HL-60 (cell line): ENCODE measurements around the gene LRRC52.

Experiments used
- DNase-seq, 2 experiments: peaks; one replicate each; pipeline ENCODE4 v3.0.0-alpha.2; 2010 to 2020; ENCODE audit warnings: low read depth in 1 of 2, low spot score in 1 of 2
- H3K27ac ChIP-seq: fragments of 250-450 bp; sonication (Bioruptor Pico); replicated peaks from 2 replicates; pipeline ENCODE4 v1.5.1; 2020; ENCODE audit warnings: mild to moderate bottlenecking, moderate library complexity
- H3K27me3 ChIP-seq: fragments of 250-450 bp; sonication (Bioruptor Pico); 2 replicates; pipeline ENCODE4 v1.5.1; 2021; ENCODE audit warnings: mild to moderate bottlenecking, moderate library complexity; ENCODE audit not compliant: insufficient read depth, poor library complexity, severe bottlenecking
- H3K4me3 ChIP-seq: replicated peaks from 2 replicates; pipeline ENCODE4 v1.5.1; 2011; ENCODE audit warnings: mild to moderate bottlenecking, control low read depth, low read length; ENCODE audit not compliant: insufficient read depth
- CTCF ChIP-seq: IDR thresholded peaks from one replicate; pipeline ENCODE4 v1.5.1; 2011; ENCODE audit warnings: low read length, control low read depth, inconsistent platforms; ENCODE audit not compliant: insufficient read depth
- GABPA ChIP-seq: IDR thresholded peaks from 2 replicates; pipeline ENCODE4 v1.6.1; 2012; ENCODE audit warnings: low read depth
- POLR2AphosphoS5 ChIP-seq: IDR thresholded peaks from 2 replicates; pipeline ENCODE4 v1.6.1; 2012; ENCODE audit warnings: low read depth
- REST ChIP-seq: IDR thresholded peaks from 2 replicates; pipeline ENCODE4 v1.6.1; 2012; ENCODE audit warnings: low read depth; ENCODE audit not compliant: insufficient replicate concordance
- SPI1 ChIP-seq: IDR thresholded peaks from 2 replicates; pipeline ENCODE4 v1.6.1; 2012; ENCODE audit warnings: low read depth, mild to moderate bottlenecking, borderline replicate concordance

Gene LRRC52

GRCh38 chr1:165496501-165496900, 47.3 kb upstream of the LRRC52 start:
- no peak for DNase-seq
- H3K27ac ChIP-seq: no peak overlapping the region
- H3K4me3 ChIP-seq: no peak overlapping the region
- peaks cover 4% of the 10 kb centered on the region for H3K27me3 ChIP-seq
- TF ChIP-seq SPI1: no peak
- TF ChIP-seq GABPA: no peak

GRCh38 chr1:165497069-165498013, 46.5 kb upstream of the LRRC52 start:
- DNase-seq: no peak
- TF ChIP-seq REST: no peak
- no peak for TF ChIP-seq POLR2AphosphoS5
- no peak for TF ChIP-seq SPI1
- TF ChIP-seq CTCF: no peak
- H3K4me3 ChIP-seq: no peak overlapping the region
- no peaks in the 10 kb centered on the region for H3K27me3 ChIP-seq
- no peak overlapping the region for H3K27ac ChIP-seq

- Histone ChIP-seq H3K4me3 (no peak overlapping the region), H3K27ac (no peak overlapping the region), H3K27me3 (no peaks in the 10 kb centered on the region)
- no peak for TF ChIP-seq GABPA
- no peak for TF ChIP-seq POLR2AphosphoS5
- no peak for DNase-seq
These were observed 42.4 kb upstream of the LRRC52 start for GRCh38 chr1:165501330-165501969.

- no peak overlapping the region for H3K27ac ChIP-seq
- no peak for TF ChIP-seq CTCF
- TF ChIP-seq POLR2AphosphoS5: no peak
- TF ChIP-seq GABPA: no peak
- no peak for TF ChIP-seq REST
- no peak for TF ChIP-seq SPI1
- no peak overlapping the region for H3K4me3 ChIP-seq
- DNase-seq: no peak
- H3K27me3 ChIP-seq: no peaks in the 10 kb centered on the region
These were observed 41.8 kb upstream of the LRRC52 start for GRCh38 chr1:165501970-165502348.
